Calu3 (cell line): ENCODE data around the gene SLC35F6. TPM values are rescaled to one million over a fixed set of nuclear protein-coding genes. Genes with fewer than 3 reads are reported as not detected.

Source experiments
- BruUV-seq: library from RNA; stranded (reverse); fragments of 400-500 nt; replicated peaks from 2 replicates; lab custom pipeline; 2021; lab: Mats Ljungman, UMichigan
- CTCF ChIA-PET: fragments of 300-600 bp; sonication (Branson Sonifier 250); formaldehyde crosslinking; loops from one replicate; lab custom pipeline; 2022; ENCODE audit warnings: antibody characterized with exemption; lab: Charles Lee
- DNase-seq: peaks from one replicate; pipeline ENCODE4 v3.0.0; 2022
- H3K27ac Mint-ChIP-seq: one replicate; pipeline ENCODE4 v1.8.0; 2022; ENCODE audit warnings: mixed read lengths; ENCODE audit not compliant: unreplicated experiment
- H3K27me3 Mint-ChIP-seq: one replicate; pipeline ENCODE4 v1.8.0; 2022; ENCODE audit warnings: mixed read lengths; ENCODE audit not compliant: unreplicated experiment
- H3K36me3 Mint-ChIP-seq: one replicate; pipeline ENCODE4 v1.8.0; 2022; ENCODE audit warnings: mild to moderate bottlenecking, moderate library complexity, mixed read lengths; ENCODE audit not compliant: insufficient read depth, unreplicated experiment
- H3K4me1 Mint-ChIP-seq: one replicate; pipeline ENCODE4 v1.8.0; 2022; ENCODE audit warnings: mild to moderate bottlenecking, low read depth, mixed read lengths; ENCODE audit not compliant: unreplicated experiment
- H3K4me3 Mint-ChIP-seq: one replicate; pipeline ENCODE4 v1.8.0; 2022; ENCODE audit warnings: mild to moderate bottlenecking, low read depth, moderate library complexity, mixed read lengths; ENCODE audit not compliant: unreplicated experiment
- H3K9me3 Mint-ChIP-seq: one replicate; pipeline ENCODE4 v1.8.0; 2022; ENCODE audit warnings: low read depth, mixed read lengths; ENCODE audit not compliant: unreplicated experiment
- intact Hi-C: fragments of 100-400 bp; cut with micrococcal nuclease; formaldehyde crosslinking; loops from one replicate; pipeline ENCODE4 v1.10.0; 2022; ENCODE audit not compliant: unreplicated experiment
- total RNA-seq: library from RNA; stranded (reverse); gene quantifications from 2 replicates; pipeline ENCODE4 v1.2.3, GENCODE V29; 2022
- TF ChIP-seq, protein P1 (sequence below): fragments of 200-600 bp; IDR thresholded peaks from one replicate; pipeline ENCODE4 v1.8.0; 2022; ENCODE audit warnings: antibody characterized with exemption; ENCODE audit not compliant: unreplicated experiment

The SLC35F6 gene
- total RNA-seq, 1 experiment from 2014 or later, result 36.9 TPM

- H3K9me3 Mint-ChIP-seq, result no peaks in the 10 kb centered on the region
- H3K27me3 Mint-ChIP-seq, result peaks cover 49% of the 10 kb centered on the region
- no peaks in the 10 kb centered on the region for H3K36me3 Mint-ChIP-seq
- TF ChIP-seq, protein P1, sequence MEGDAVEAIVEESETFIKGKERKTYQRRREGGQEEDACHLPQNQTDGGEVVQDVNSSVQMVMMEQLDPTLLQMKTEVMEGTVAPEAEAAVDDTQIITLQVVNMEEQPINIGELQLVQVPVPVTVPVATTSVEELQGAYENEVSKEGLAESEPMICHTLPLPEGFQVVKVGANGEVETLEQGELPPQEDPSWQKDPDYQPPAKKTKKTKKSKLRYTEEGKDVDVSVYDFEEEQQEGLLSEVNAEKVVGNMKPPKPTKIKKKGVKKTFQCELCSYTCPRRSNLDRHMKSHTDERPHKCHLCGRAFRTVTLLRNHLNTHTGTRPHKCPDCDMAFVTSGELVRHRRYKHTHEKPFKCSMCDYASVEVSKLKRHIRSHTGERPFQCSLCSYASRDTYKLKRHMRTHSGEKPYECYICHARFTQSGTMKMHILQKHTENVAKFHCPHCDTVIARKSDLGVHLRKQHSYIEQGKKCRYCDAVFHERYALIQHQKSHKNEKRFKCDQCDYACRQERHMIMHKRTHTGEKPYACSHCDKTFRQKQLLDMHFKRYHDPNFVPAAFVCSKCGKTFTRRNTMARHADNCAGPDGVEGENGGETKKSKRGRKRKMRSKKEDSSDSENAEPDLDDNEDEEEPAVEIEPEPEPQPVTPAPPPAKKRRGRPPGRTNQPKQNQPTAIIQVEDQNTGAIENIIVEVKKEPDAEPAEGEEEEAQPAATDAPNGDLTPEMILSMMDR, result no peak
- no TSS peak for BruUV-seq
- H3K4me1 Mint-ChIP-seq, result no peaks in the 10 kb centered on the region
- intact Hi-C loops, result no loop called here
- H3K4me3 Mint-ChIP-seq, result no peak overlapping the region
- CTCF ChIA-PET, result no interaction called here
- no peak overlapping the region for H3K27ac Mint-ChIP-seq
- DNase-seq, result no peak
Observed at GRCh38 chr2:26809211-26809610, 45.1 kb downstream of the SLC35F6 start.

- no peaks in the 10 kb centered on the region for H3K9me3 Mint-ChIP-seq
- H3K4me3 Mint-ChIP-seq, result no peak overlapping the region
- H3K27me3 Mint-ChIP-seq, result peaks cover 49% of the 10 kb centered on the region
- intact Hi-C loops, result no loop called here
- no peak overlapping the region for H3K27ac Mint-ChIP-seq
- CTCF ChIA-PET, result no interaction called here
- H3K4me1 Mint-ChIP-seq, result no peaks in the 10 kb centered on the region
- TF ChIP-seq, protein P1, result no peak
- no peak for DNase-seq
- H3K36me3 Mint-ChIP-seq, result no peaks in the 10 kb centered on the region
- no TSS peak for BruUV-seq
Observed at GRCh38 chr2:26809876-26810577, 45.9 kb downstream of the SLC35F6 start.

GRCh38 chr2:26811261-26811660, 47.2 kb downstream of the SLC35F6 start:
- TF ChIP-seq, protein P1, result no peak
- H3K36me3 Mint-ChIP-seq, result no peaks in the 10 kb centered on the region
- DNase-seq, result no peak
- peaks cover 49% of the 10 kb centered on the region for H3K27me3 Mint-ChIP-seq
- H3K4me3 Mint-ChIP-seq, result no peak overlapping the region
- no peaks in the 10 kb centered on the region for H3K9me3 Mint-ChIP-seq
- CTCF ChIA-PET, result interaction anchor here (1.1 kb wide), 1 partner anchor 35 kb away, joined by 3 read pairs; no protein-coding TSS in a partner anchor
- H3K27ac Mint-ChIP-seq, result no peak overlapping the region
- H3K4me1 Mint-ChIP-seq, result no peaks in the 10 kb centered on the region
- intact Hi-C loops, result no loop called here
- BruUV-seq, result no TSS peak

GRCh38 chr2:26811791-26812694, 48.0 kb downstream of the SLC35F6 start:
- Mint-ChIP-seq H3K36me3 (no peaks in the 10 kb centered on the region), H3K9me3 (no peaks in the 10 kb centered on the region), H3K27ac (no peak overlapping the region), H3K27me3 (peaks cover 56% of the 10 kb centered on the region), H3K4me3 (no peak overlapping the region), H3K4me1 (no peaks in the 10 kb centered on the region)
- TF ChIP-seq, protein P1, result no peak
- no TSS peak for BruUV-seq
- CTCF ChIA-PET, result interaction anchor here (1.1 kb wide), 1 partner anchor 34 kb away, joined by 3 read pairs; no protein-coding TSS in a partner anchor
- intact Hi-C loops, result no loop called here
- DNase-seq, result no peak
